ENCODE measurements around the gene AMH. TPM values are rescaled to one million over a fixed set of nuclear protein-coding genes. Genes with fewer than 3 reads are reported as not detected.

Gene AMH
- total RNA-seq, 1 donor from 2014 or later, result not detected

DNA sequence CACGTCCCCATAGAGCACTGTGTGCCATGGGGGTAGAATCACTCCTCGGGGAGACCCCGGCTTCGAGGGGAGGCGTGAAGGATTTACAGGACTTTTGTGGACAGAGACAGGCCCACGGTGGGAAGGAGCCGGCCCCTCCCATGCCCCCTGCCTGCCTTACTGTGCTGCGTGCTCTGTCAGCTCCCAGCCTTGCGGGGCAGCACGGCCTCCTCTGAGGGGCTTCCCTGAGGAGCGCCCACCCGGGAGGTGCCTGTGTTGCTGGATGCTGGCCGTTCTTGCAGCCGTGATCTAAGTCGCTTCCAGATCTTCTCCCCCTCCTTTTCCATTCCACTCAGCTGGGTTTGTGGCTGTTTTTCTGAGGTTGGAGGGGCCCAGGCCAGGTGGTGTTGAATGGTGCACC lies 42.1 kb upstream of the AMH start:
- peaks cover 3% of the 10 kb centered on the region for H3K36me3 ChIP-seq (ENCODE audit: control insufficient read depth, insufficient read depth, low read length)
- DNase-seq (ENCODE audit: low read depth), result no peak
- TF ChIP-seq CTCF (IDR thresholded peaks at IDR 0.05; ENCODE audit: insufficient read depth, low read length, poor library complexity, severe bottlenecking), result no peak
- no peak overlapping the region for H3K4me3 ChIP-seq (ENCODE audit: low read depth, low read length)
- H3K27me3 ChIP-seq (ENCODE audit: control insufficient read depth, insufficient read depth, low read length), result no peaks in the 10 kb centered on the region

DNA sequence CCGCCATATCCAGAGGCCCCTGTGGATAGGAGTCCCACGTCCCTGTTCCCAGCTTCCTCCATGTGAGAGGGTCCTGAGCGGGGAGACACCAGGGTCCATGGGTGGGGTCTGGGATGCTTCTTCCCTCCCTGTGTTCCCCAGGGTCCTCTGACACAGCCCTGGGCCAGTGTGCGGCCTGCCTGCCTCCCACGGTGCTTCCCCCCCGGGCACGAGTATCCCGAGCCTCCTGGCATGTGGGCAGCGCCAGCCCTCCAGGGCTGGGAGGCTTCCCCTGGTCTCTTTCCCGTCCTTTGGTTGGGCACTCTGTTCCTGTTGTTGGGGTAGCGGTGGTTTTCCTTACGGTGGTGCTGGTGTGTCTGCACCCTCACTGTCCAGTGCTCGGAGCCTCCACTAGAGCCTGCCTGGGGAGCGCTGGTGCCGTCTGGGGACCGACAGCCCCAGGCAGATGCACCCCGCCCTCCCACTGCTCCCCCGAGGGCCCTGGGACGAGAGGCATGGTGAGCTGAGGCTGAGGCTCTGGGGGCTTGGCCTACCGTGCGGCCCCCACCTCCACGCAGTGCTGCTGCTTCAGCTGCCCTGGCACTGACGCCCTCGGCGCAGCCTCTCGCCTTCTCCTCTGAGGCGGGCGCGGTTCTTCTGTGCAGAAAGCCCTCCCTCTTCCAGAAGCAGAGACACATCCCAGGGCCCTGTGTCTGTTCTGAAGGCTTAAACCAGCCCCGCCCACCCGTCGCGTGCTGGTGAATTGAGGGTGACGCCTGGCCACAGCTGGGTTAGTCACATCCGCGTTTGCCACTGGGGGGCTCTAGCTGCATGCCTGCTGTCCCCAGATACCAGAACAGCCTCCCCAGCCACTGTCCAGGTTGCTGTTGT lies 40.9 kb upstream of the AMH start:
- peaks cover 3% of the 10 kb centered on the region for H3K36me3 ChIP-seq (ENCODE audit: control insufficient read depth, insufficient read depth, low read length)
- peak; percentile 4 for TF ChIP-seq CTCF (IDR thresholded peaks at IDR 0.05; ENCODE audit: insufficient read depth, low read length, poor library complexity, severe bottlenecking)
- no peaks in the 10 kb centered on the region for H3K27me3 ChIP-seq (ENCODE audit: control insufficient read depth, insufficient read depth, low read length)
- H3K4me3 ChIP-seq (ENCODE audit: low read depth, low read length), result no peak overlapping the region
- DNase-seq (ENCODE audit: low read depth), result peak; percentile 4

DNA sequence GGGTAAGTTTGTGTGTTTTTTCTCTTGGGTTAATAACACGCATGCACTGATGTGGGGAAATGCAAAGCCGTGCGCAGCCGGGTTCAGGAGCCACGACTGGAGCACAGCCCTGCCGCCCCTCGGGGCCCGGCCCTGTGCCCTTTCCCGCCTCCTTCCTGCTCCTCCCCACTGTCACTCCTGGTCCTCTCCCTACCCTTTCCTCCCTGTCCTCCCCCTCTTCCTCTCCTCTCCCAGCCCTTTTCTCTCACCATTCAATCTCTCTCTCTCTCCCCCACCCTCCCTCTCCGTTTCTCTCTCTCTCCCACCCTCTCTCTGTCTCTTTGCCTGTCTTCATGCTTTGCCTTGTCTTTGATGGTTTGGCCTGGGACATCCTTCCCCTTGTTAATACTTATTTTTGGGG lies 40.1 kb upstream of the AMH start:
- no peak for TF ChIP-seq CTCF (IDR thresholded peaks at IDR 0.05; ENCODE audit: insufficient read depth, low read length, poor library complexity, severe bottlenecking)
- H3K27me3 ChIP-seq (ENCODE audit: control insufficient read depth, insufficient read depth, low read length), result no peaks in the 10 kb centered on the region
- DNase-seq (ENCODE audit: low read depth), result no peak
- H3K36me3 ChIP-seq (ENCODE audit: control insufficient read depth, insufficient read depth, low read length), result peaks cover 2% of the 10 kb centered on the region
- no peak overlapping the region for H3K4me3 ChIP-seq (ENCODE audit: low read depth, low read length)

GRCh38 chr19:2209408-2209807 lies 39.7 kb upstream of the AMH start:
- peaks cover 3% of the 10 kb centered on the region for H3K36me3 ChIP-seq (ENCODE audit: control insufficient read depth, insufficient read depth, low read length)
- TF ChIP-seq CTCF (IDR thresholded peaks at IDR 0.05; ENCODE audit: insufficient read depth, low read length, poor library complexity, severe bottlenecking), result no peak
- no peak for DNase-seq (ENCODE audit: low read depth)

GRCh38 chr19:2210206-2210605 lies 38.9 kb upstream of the AMH start:
- Histone ChIP-seq H3K4me3 (ENCODE audit: low read depth, low read length) (no peak overlapping the region), H3K27me3 (ENCODE audit: control insufficient read depth, insufficient read depth, low read length) (no peaks in the 10 kb centered on the region), H3K36me3 (ENCODE audit: control insufficient read depth, insufficient read depth, low read length) (peaks cover 5% of the 10 kb centered on the region)
- DNase-seq (ENCODE audit: low read depth), result no peak
- no peak for TF ChIP-seq CTCF (IDR thresholded peaks at IDR 0.05; ENCODE audit: insufficient read depth, low read length, poor library complexity, severe bottlenecking)

More at GRCh38 chr19:2209408-2209807, 39.7 kb upstream of the AMH start:
- Histone ChIP-seq H3K27me3 (ENCODE audit: control insufficient read depth, insufficient read depth, low read length) (no peaks in the 10 kb centered on the region), H3K4me3 (ENCODE audit: low read depth, low read length) (no peak overlapping the region)
